HEK293 (cell line): Measurements from ENCODE around the gene SLC30A1.

Experiments
- CTCF ChIA-PET: fragments of 350-600 bp; formaldehyde crosslinking; extraction: SDS; loops from one replicate; lab custom pipeline; 2021; ENCODE audit warnings: antibody characterized with exemption; lab: Yijun Ruan, JAX
- POLR2A ChIA-PET: fragments of 300-600 bp; formaldehyde crosslinking; extraction: SDS; loops from one replicate; lab custom pipeline; 2020; ENCODE audit warnings: antibody characterized with exemption, inconsistent platforms; lab: Yijun Ruan, JAX
- H3K27ac ChIP-seq: fragments of 200-500 bp; sonication (Bioruptor generic); 2 replicates; pipeline ENCODE4 v1.5.1; 2014; ENCODE audit warnings: low read depth, low read length, control low read depth, inconsistent platforms; ENCODE audit errors: extremely low read depth
- H3K36me3 ChIP-seq, 2 experiments: fragments of 200-500 bp in 1 of 2; sonication (Bioruptor generic) in 1 of 2; 1 replicate in 1 of 2; 2 replicates in 1 of 2; pipeline ENCODE4 v1.5.1; 2014 to 2017; ENCODE audit warnings: inconsistent platforms in 2 of 2, low read length in 2 of 2; ENCODE audit not compliant: control insufficient read depth in 2 of 2, insufficient read depth in 1 of 2
- H3K4me1 ChIP-seq: fragments of 200-500 bp; sonication (Bioruptor generic); 2 replicates; pipeline ENCODE4 v1.5.1; 2014; ENCODE audit warnings: mild to moderate bottlenecking, low read length, inconsistent platforms; ENCODE audit not compliant: control insufficient read depth, insufficient read depth
- H3K4me3 ChIP-seq: 2 replicates; pipeline ENCODE4 v1.5.1; 2011; ENCODE audit warnings: low read depth, mild to moderate bottlenecking, control low read depth, low read length, moderate library complexity
- H3K9me3 ChIP-seq: fragments of 200-500 bp; sonication (Bioruptor generic); 2 replicates; pipeline ENCODE4 v1.5.1; 2014; ENCODE audit warnings: low read depth, low read length, inconsistent platforms; ENCODE audit not compliant: control insufficient read depth, insufficient read depth
- HOXC10 ChIP-seq: sonication (generic); formaldehyde crosslinking; IDR thresholded peaks from 2 replicates; pipeline ENCODE4 v1.8.1; 2023; ENCODE audit warnings: mild to moderate bottlenecking, missing genetic modification reagents
- OVOL3 ChIP-seq: fragments of 450-650 bp; formaldehyde crosslinking; IDR thresholded peaks from 2 replicates; pipeline ENCODE4 v1.5.1; 2016; ENCODE audit warnings: missing biosample characterization, missing genetic modification characterization
- ZBTB8A ChIP-seq: fragments of 450-650 bp; formaldehyde crosslinking; IDR thresholded peaks from 2 replicates; pipeline ENCODE4 v1.5.1; 2016; ENCODE audit warnings: missing biosample characterization, missing genetic modification characterization
- ZFP37 ChIP-seq: fragments of 450-650 bp; formaldehyde crosslinking; IDR thresholded peaks from 2 replicates; pipeline ENCODE4 v1.5.1; 2016; ENCODE audit warnings: missing biosample characterization, missing genetic modification characterization
- ZFP41 ChIP-seq: fragments of 450-650 bp; formaldehyde crosslinking; IDR thresholded peaks from 2 replicates; pipeline ENCODE4 v1.5.1; 2016; ENCODE audit warnings: missing biosample characterization, missing genetic modification characterization, borderline replicate concordance
- ZNF16 ChIP-seq: fragments of 450-650 bp; formaldehyde crosslinking; IDR thresholded peaks from 2 replicates; pipeline ENCODE4 v1.5.1; 2016; ENCODE audit warnings: low read depth, missing biosample characterization, missing genetic modification characterization
- ZNF501 ChIP-seq: fragments of 450-650 bp; formaldehyde crosslinking; IDR thresholded peaks from 2 replicates; pipeline ENCODE4 v1.5.1; 2016; ENCODE audit warnings: missing biosample characterization, missing genetic modification characterization
- ZNF510 ChIP-seq: fragments of 450-650 bp; formaldehyde crosslinking; IDR thresholded peaks from 2 replicates; pipeline ENCODE4 v1.5.1; 2018; ENCODE audit warnings: mild to moderate bottlenecking, missing genetic modification characterization, missing biosample characterization; ENCODE audit not compliant: insufficient replicate concordance
- ZNF530 ChIP-seq: fragments of 450-650 bp; formaldehyde crosslinking; IDR thresholded peaks from 2 replicates; pipeline ENCODE4 v1.5.1; 2016; ENCODE audit warnings: low read depth, missing biosample characterization, missing genetic modification characterization
- ZNF585B ChIP-seq: fragments of 450-650 bp; formaldehyde crosslinking; IDR thresholded peaks from 2 replicates; pipeline ENCODE4 v1.5.1; 2016; ENCODE audit warnings: missing biosample characterization, missing genetic modification characterization
- ZNF623 ChIP-seq: fragments of 450-650 bp; formaldehyde crosslinking; IDR thresholded peaks from 2 replicates; pipeline ENCODE4 v1.5.1; 2016; ENCODE audit warnings: missing biosample characterization, missing genetic modification characterization
- ZNF626 ChIP-seq: fragments of 450-650 bp; sonication (Bioruptor Pico); formaldehyde crosslinking; IDR thresholded peaks from 2 replicates; pipeline ENCODE4 v1.5.1; 2018; ENCODE audit warnings: missing biosample characterization, missing genetic modification characterization, inconsistent platforms
- ZNF629 ChIP-seq: fragments of 450-650 bp; formaldehyde crosslinking; IDR thresholded peaks from 2 replicates; pipeline ENCODE4 v1.5.1; 2017; ENCODE audit warnings: missing biosample characterization, missing genetic modification characterization
- ZNF701 ChIP-seq: fragments of 450-650 bp; formaldehyde crosslinking; IDR thresholded peaks from 2 replicates; pipeline ENCODE4 v1.5.1; 2016; ENCODE audit warnings: missing biosample characterization, missing genetic modification characterization
- ZSCAN23 ChIP-seq: fragments of 450-650 bp; formaldehyde crosslinking; IDR thresholded peaks from 2 replicates; pipeline ENCODE4 v1.5.1; 2016; ENCODE audit warnings: missing biosample characterization, missing genetic modification characterization
- ZSCAN30 ChIP-seq: fragments of 450-650 bp; IDR thresholded peaks from 2 replicates; pipeline ENCODE4 v1.5.1; 2018; ENCODE audit warnings: missing biosample characterization, mild to moderate bottlenecking, missing genetic modification characterization, moderate library complexity
- TF ChIP-seq, protein P1 (sequence below): fragments of 450-650 bp; formaldehyde crosslinking; IDR thresholded peaks from 2 replicates; pipeline ENCODE4 v1.5.1; 2016; ENCODE audit warnings: missing biosample characterization, missing genetic modification characterization
- TF ChIP-seq, protein P2 (sequence below): fragments of 450-650 bp; formaldehyde crosslinking; IDR thresholded peaks from 2 replicates; pipeline ENCODE4 v1.5.1; 2016; ENCODE audit warnings: missing biosample characterization, missing genetic modification characterization
- TF ChIP-seq, protein P3 (sequence below): fragments of 450-650 bp; IDR thresholded peaks from 2 replicates; pipeline ENCODE4 v1.5.1; 2018; ENCODE audit warnings: missing biosample characterization, missing genetic modification characterization
- TF ChIP-seq, protein P4 (sequence below): fragments of 450-650 bp; IDR thresholded peaks from 2 replicates; pipeline ENCODE4 v1.5.1; 2018; ENCODE audit warnings: missing biosample characterization, mild to moderate bottlenecking, missing genetic modification characterization
- TF ChIP-seq, protein P5 (sequence below): fragments of 450-650 bp; formaldehyde crosslinking; IDR thresholded peaks from 2 replicates; pipeline ENCODE4 v1.5.1; 2016; ENCODE audit warnings: missing biosample characterization, missing genetic modification characterization
- TF ChIP-seq, protein P6 (sequence below): fragments of 450-650 bp; formaldehyde crosslinking; IDR thresholded peaks from 2 replicates; pipeline ENCODE4 v1.5.1; 2016; ENCODE audit warnings: missing biosample characterization, missing genetic modification characterization

The SLC30A1 gene

DNA sequence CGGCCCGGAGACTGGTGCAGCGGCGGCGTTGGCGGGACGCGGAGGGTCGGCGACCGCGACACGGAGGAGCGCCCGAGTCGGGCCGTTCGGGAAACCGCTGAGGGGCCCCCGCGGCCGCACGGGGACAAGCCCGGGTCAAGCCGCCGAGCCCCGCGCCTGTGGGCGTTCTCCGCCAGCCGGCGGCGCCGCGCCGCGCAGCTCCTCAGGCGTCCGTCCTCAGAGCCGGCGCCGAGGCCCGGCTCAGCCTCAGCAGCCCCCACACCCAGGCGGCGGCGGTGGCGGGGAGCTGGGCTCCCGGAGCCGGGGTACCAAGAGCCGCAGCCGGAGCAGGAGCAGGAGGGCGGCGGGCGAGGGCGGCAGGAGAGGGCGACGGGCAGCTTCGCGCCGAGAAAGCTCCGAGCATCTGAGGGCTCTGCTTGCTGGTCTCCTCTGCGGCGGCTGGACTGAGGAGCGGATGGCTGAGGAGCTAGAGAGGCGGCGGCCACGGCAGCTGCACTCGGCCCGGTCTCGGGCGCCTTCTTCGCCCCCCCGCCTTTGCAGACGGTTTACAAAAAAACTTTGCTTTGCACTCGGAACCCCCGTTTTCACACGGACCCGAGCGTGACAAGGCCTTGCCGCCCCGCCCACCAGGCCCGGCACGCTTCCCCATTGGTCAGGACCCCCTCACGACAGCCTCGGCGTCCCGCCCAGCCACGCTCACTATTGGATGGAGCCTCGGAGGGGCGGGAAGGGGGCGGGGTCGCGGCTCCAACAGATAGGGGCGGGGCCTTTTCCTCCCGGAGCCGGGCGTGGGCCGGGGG is at the start of gene SLC30A1 (continued):
- TF ChIP-seq, protein P1, sequence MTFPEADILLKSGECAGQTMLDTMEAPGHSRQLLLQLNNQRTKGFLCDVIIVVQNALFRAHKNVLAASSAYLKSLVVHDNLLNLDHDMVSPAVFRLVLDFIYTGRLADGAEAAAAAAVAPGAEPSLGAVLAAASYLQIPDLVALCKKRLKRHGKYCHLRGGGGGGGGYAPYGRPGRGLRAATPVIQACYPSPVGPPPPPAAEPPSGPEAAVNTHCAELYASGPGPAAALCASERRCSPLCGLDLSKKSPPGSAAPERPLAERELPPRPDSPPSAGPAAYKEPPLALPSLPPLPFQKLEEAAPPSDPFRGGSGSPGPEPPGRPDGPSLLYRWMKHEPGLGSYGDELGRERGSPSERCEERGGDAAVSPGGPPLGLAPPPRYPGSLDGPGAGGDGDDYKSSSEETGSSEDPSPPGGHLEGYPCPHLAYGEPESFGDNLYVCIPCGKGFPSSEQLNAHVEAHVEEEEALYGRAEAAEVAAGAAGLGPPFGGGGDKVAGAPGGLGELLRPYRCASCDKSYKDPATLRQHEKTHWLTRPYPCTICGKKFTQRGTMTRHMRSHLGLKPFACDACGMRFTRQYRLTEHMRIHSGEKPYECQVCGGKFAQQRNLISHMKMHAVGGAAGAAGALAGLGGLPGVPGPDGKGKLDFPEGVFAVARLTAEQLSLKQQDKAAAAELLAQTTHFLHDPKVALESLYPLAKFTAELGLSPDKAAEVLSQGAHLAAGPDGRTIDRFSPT (tag by site-specific recombination), result no peak
- no peak for TF ChIP-seq ZFP41
- no peak for TF ChIP-seq ZNF510 (tag by site-specific recombination)
- no peak for TF ChIP-seq ZSCAN23 (tag by site-specific recombination)
- no peak for TF ChIP-seq ZNF530 (tag by site-specific recombination)
- TF ChIP-seq, protein P2, sequence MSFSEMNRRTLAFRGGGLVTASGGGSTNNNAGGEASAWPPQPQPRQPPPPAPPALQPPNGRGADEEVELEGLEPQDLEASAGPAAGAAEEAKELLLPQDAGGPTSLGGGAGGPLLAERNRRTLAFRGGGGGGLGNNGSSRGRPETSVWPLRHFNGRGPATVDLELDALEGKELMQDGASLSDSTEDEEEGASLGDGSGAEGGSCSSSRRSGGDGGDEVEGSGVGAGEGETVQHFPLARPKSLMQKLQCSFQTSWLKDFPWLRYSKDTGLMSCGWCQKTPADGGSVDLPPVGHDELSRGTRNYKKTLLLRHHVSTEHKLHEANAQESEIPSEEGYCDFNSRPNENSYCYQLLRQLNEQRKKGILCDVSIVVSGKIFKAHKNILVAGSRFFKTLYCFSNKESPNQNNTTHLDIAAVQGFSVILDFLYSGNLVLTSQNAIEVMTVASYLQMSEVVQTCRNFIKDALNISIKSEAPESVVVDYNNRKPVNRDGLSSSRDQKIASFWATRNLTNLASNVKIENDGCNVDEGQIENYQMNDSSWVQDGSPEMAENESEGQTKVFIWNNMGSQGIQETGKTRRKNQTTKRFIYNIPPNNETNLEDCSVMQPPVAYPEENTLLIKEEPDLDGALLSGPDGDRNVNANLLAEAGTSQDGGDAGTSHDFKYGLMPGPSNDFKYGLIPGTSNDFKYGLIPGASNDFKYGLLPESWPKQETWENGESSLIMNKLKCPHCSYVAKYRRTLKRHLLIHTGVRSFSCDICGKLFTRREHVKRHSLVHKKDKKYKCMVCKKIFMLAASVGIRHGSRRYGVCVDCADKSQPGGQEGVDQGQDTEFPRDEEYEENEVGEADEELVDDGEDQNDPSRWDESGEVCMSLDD, result peak; percentile 79
- TF ChIP-seq, protein P3, sequence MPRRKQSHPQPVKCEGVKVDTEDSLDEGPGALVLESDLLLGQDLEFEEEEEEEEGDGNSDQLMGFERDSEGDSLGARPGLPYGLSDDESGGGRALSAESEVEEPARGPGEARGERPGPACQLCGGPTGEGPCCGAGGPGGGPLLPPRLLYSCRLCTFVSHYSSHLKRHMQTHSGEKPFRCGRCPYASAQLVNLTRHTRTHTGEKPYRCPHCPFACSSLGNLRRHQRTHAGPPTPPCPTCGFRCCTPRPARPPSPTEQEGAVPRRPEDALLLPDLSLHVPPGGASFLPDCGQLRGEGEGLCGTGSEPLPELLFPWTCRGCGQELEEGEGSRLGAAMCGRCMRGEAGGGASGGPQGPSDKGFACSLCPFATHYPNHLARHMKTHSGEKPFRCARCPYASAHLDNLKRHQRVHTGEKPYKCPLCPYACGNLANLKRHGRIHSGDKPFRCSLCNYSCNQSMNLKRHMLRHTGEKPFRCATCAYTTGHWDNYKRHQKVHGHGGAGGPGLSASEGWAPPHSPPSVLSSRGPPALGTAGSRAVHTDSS (tag by site-specific recombination), result no peak
- TF ChIP-seq, protein P4, sequence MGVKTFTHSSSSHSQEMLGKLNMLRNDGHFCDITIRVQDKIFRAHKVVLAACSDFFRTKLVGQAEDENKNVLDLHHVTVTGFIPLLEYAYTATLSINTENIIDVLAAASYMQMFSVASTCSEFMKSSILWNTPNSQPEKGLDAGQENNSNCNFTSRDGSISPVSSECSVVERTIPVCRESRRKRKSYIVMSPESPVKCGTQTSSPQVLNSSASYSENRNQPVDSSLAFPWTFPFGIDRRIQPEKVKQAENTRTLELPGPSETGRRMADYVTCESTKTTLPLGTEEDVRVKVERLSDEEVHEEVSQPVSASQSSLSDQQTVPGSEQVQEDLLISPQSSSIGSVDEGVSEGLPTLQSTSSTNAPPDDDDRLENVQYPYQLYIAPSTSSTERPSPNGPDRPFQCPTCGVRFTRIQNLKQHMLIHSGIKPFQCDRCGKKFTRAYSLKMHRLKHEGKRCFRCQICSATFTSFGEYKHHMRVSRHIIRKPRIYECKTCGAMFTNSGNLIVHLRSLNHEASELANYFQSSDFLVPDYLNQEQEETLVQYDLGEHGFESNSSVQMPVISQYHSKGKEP (tag by site-specific recombination), result no peak
- TF ChIP-seq, protein P5, sequence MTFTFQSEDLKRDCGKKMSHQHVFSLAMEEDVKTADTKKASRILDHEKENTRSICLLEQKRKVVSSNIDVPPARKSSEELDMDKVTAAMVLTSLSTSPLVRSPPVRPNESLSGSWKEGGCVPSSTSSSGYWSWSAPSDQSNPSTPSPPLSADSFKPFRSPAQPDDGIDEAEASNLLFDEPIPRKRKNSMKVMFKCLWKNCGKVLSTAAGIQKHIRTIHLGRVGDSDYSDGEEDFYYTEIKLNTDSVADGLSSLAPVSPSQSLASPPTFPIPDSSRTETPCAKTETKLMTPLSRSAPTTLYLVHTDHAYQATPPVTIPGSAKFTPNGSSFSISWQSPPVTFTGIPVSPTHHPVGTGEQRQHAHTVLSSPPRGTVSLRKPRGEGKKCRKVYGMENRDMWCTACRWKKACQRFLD (tag by site-specific recombination), result no peak
- TF ChIP-seq OVOL3, result no peak
- peak; percentile 39; the same call in 1 of the 2 replicates for TF ChIP-seq ZSCAN30 (tag by site-specific recombination)

DNA sequence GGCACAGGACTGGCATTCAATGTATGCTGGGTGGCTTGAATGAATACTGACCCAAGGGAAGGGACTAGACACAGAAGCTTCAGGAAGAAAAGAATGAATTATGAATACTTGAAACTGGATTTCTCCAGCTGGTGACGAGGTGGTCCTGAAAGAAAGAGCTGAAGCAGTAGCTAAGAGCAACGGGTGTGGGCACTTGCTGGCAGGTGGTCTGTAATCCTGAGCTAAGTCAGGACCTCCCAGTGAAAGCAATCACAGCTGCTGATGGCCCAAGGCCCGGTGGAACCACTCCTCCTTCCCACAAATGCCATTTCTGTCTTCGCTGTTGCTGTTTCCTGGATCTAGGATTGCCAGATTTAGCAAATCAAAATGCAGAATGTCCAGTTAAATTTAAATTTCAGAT is 49.5 kb upstream of the SLC30A1 start:
- peaks cover 8% of the 10 kb centered on the region for H3K4me1 ChIP-seq
- POLR2A ChIA-PET, result no interaction called here
- H3K4me3 ChIP-seq, result no peak overlapping the region
- no peak overlapping the region for H3K27ac ChIP-seq
- no peaks in the 10 kb centered on the region for H3K9me3 ChIP-seq
- no peaks in the 10 kb centered on the region for H3K36me3 ChIP-seq
- CTCF ChIA-PET, result interaction anchor here (0.7 to 1.1 kb wide), 3 partner anchors 13 to 126 kb away, joined by 3 read pairs; no protein-coding TSS in a partner anchor
- TF ChIP-seq ZNF626 (tag by site-specific recombination), result no peak
- TF ChIP-seq ZNF629, result no peak
- no peak for TF ChIP-seq HOXC10 (CRISPR knock-in tag)
- TF ChIP-seq, protein P6, sequence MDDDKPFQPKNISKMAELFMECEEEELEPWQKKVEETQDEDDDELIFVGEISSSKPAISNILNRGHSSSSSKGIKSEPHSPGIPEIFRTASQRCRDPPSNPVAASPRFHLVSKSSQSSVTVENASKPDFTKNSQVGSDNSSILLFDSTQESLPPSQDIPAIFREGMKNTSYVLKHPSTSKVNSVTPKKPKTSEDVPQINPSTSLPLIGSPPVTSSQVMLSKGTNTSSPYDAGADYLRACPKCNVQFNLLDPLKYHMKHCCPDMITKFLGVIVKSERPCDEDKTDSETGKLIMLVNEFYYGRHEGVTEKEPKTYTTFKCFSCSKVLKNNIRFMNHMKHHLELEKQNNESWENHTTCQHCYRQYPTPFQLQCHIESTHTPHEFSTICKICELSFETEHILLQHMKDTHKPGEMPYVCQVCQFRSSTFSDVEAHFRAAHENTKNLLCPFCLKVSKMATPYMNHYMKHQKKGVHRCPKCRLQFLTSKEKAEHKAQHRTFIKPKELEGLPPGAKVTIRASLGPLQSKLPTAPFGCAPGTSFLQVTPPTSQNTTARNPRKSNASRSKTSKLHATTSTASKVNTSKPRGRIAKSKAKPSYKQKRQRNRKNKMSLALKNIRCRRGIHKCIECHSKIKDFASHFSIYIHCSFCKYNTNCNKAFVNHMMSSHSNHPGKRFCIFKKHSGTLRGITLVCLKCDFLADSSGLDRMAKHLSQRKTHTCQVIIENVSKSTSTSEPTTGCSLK, result no peak
- TF ChIP-seq ZBTB8A (tag by site-specific recombination), result no peak
- TF ChIP-seq ZNF623 (tag by site-specific recombination), result no peak
- TF ChIP-seq ZNF585B (tag by site-specific recombination), result no peak
- TF ChIP-seq ZNF16 (tag by site-specific recombination), result no peak
- no peak for TF ChIP-seq ZNF701 (tag by site-specific recombination)
- no peak for TF ChIP-seq ZNF501 (tag by site-specific recombination)
- TF ChIP-seq ZFP37 (tag by site-specific recombination), result no peak
